HG03025 (cell line): ENCODE data around the gene KCTD21.
"Not testable (repeated sequence)": the region's sequence is repeated elsewhere in the genome, so short reads cannot be mapped to it uniquely, and the experiment has no call there.

ENCODE experiments used
- ATAC-seq: cut with Tn5 transposase; IDR thresholded peaks from one replicate; pipeline ENCODE4 v1.9.1; 2021; ENCODE audit warnings: mild to moderate bottlenecking, moderate library complexity; ENCODE audit not compliant: unreplicated experiment, low FRiP score

Gene KCTD21

GRCh38 chr11:78179459-78180071, 8.9 kb downstream of the KCTD21 start:
- no peak for ATAC-seq

DNA sequence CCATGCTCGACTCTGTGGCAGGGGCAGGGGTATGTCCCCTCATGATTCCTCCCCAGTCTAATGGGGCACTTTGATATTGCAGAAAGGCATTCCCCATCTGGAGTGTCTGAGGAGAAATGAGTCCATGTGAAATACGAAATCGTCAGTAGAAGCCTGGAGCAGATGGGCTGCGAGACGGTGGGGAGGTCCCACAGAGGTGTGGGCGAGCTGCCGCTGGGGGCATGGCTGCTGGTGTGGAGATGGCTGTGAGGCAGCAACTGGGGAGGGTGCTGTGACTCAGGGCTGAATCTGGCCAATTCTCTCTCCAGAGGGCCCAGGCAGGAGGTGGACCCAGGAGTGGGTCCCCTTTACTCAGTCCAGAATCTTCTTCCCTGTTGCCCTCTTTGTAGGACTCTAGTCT, 11.2 kb downstream of the KCTD21 start:
- ATAC-seq, result no peak

DNA sequence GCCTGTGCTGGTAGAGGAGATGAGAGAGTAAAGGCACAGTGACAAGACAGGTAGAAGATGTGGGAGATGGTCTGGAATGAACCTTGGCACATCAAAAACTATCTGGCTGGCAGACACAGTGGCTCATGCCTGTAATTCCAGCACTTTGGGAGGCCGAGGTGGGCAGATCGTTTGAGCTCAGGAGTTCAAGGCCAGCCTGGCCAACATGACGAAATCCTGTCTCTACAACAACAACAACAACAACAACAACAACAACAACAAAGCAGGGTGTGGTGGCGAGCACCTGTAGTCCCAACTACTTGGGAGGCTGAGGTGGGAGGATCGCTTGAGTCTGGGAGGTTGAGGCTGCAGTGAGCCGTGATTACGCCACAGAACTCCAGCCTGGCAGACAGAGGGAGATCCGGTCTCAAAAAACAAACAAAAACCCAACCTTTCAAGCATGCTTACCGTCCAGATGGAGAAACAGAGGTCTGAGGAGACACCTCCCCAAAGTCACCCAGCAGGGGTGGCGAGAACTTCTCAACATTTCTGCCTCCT, 11.8 kb downstream of the KCTD21 start:
- no peak for ATAC-seq

DNA sequence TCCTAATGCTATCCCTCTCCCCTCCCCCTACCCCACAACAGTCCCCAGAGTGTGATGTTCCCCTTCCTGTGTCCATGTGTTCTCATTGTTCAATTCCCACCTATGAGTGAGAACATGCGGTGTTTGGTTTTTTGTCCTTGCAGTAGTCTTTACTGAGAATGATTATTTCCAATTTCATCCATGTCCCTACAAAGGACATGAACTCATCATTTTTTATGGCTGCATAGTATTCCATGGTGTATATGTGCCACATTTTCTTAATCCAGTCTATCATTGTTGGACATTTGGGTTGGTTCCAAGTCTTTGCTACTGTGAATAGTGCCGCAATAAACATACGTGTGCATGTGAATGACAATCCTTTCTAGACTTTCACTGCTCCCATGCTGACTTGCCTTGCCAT, 12.6 kb downstream of the KCTD21 start:
- ATAC-seq, result not testable (repeated sequence)

DNA sequence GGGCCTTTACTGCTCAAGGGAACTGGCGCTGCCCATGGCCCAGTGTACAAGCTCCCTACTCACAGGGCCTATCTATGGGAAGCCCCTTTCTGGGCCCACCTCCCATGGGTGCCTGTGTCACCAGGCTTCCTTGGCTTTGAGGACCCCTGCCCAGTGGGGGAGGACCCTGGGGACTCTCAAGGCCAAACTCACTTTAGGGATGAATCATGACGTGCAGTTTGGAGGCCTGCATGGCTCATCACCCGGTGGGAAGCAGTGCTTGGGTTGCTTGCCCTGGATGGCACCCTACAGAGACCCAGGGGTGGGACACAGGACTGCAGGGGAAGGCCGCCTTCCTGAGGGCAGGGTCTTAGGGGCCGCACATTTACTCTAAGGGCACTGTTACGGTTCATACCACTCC, 16.5 kb downstream of the KCTD21 start:
- no peak for ATAC-seq

DNA sequence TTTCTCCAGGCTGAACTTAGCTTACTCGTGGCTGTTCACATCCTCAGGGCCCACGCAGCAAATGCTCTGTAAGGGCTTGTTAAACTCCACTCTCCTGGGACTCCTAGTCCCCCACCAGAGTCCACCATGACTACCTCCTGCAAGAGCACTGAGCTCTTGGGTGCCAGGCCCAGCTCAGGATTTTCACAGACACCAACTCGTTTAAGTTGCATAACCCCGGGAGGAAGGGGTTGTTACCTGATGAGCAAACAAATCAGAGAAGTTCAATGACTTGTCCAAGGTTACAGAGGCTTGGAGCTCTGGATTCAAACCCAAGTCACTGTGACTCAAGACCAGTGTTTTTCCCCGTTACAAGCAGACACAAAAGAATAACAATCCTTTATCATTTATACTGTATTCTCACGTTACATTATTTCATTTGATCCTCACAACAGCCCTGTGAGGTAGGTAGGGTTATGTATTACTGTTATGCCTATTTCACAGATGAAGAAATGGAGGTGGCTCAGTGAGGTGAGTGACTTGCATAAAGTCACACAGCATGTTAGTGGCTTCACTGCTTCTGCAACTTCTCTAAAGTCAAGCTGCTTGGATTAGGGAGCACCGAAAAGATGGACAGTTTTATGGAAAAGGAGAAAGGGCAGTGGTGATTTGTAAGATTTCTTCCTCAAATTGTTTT, 17.4 kb downstream of the KCTD21 start:
- ATAC-seq, result no peak

GRCh38 chr11:78170413-78170812, 18.0 kb downstream of the KCTD21 start:
- ATAC-seq, result no peak

GRCh38 chr11:78168539-78169477, 19.6 kb downstream of the KCTD21 start:
- ATAC-seq, result no peak

GRCh38 chr11:78166855-78167469, 21.5 kb downstream of the KCTD21 start:
- ATAC-seq, result no peak

DNA sequence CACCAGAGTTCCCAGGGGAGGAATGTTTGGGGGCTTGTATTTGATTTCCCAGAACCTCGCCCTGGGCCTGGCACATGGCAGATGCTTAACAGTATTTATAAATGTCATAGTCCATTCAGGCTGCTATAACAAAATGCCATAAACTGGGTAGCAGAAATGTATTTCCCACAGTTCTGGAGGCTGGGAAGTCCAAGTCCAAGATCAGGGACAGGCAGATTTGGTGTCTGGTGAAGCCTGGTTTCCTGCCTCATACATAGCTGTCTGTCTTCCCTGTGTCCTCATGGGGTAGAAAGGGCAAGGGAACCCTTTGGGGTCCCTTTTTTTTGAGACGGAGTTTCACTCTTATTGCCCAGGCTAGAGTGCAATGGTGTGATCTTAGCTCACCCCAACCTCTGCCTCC, 24.0 kb downstream of the KCTD21 start:
- no peak for ATAC-seq

DNA sequence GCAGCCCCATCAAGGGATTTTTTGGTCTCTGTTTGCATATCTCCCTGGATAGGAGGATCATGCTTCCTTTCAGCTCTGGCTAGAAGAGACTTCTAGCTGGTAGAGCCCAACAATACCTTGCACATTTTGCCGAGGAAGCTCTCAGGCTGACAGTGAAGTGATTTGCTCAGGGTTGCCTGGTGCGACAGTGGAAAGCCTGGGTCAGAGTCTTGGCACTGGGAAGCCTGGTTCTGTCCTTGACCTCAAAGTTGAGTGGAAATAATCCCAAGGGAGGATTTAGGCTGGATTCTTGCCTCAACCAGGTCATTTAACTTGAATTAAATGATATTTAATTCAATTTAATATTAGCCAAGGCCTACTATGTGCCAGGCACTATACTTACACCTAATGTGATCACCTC, 24.6 kb downstream of the KCTD21 start:
- ATAC-seq, result no peak

GRCh38 chr11:78161962-78162371, 26.5 kb downstream of the KCTD21 start:
- ATAC-seq, result no peak

GRCh38 chr11:78161346-78161745, 27.1 kb downstream of the KCTD21 start:
- no peak for ATAC-seq

GRCh38 chr11:78160557-78160956, 27.9 kb downstream of the KCTD21 start:
- no peak for ATAC-seq

GRCh38 chr11:78158987-78159652, 29.3 kb downstream of the KCTD21 start:
- ATAC-seq, result no peak

DNA sequence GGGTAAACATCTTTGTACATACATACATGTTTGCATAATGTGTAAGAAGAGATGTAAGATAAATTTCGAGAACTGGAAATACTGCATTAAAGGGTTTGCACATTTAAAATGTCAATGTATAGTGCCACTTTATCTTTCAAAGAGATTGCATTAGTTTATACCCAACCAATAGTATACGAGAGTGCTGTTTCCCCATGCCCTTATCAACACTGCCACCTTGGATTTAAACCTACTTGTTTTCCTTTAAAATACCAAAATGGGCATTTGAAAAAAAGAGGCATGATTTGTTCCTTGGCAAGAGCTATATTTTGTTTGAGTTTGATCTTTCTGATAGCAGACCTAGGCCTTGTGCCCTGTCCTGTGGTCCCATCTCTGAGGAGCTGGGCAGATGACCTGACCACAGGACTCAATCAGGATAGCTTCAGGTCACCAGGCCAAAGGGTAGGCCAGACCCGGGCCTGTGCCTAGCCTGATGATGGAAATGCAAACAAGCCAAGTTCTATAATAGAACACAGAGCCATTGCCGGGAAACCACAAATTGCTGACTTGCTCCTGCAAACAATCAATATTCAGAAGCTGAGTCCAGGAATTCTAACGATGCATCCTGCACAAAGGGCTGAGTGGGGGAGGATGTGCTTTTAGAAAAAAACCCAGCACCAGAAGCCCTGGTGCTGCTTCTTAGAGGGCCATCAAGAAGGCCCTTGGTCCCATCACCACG, 32.1 kb downstream of the KCTD21 start:
- no peak for ATAC-seq

- ATAC-seq, result no peak
These were observed 36.6 kb downstream of the KCTD21 start for GRCh38 chr11:78151804-78152203.

DNA sequence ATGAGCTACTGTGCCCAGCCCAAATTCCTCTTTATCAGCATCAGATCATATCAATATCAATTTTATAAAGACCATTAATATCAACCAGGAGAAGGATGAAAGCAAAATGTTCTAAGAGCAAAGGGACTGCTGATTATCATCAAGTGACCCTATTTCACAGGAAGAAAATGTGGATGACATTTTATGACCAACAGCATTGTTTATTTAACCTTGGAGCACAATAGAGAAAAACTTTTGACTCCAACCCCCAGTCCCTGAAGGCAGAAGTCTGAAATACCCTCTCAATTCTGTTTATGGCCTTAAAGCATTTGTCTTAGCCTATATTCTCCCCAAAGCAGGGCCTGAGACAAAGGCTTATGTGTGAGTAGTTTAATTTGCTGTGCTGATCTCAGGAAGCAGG, 37.7 kb downstream of the KCTD21 start:
- no peak for ATAC-seq

DNA sequence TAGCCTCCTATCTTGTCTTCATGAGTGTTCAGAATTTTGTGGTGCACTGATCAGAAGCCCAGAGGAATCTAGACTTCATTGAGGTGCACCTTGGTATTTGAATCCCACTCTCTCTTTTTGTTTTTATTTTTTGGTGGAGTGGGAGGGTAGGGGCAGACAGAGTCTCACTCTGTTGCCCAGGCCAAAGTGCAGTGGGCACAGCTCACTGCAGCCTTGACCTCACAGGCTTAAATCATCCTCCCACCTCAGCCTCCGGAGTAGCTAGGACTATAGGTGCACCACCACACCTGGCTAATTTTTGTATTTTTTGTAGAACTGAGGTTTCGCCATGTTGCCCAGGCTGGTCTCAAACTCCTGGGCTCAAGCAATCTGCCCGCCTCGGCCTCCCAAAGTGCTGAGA, 38.1 kb downstream of the KCTD21 start:
- no peak for ATAC-seq

GRCh38 chr11:78149646-78150045, 38.8 kb downstream of the KCTD21 start:
- no peak for ATAC-seq
